ENCODE data around the gene CHIC2.
"Not testable (repeated sequence)": the region's sequence is repeated elsewhere in the genome, so short reads cannot be mapped to it uniquely, and the experiment has no call there.

CHIC2 gene

GRCh38 chr4:54056360-54056759 is 8.0 kb downstream of the CHIC2 start:
- peak in 1 of 2 donors; percentile 35 for DNase-seq

GRCh38 chr4:54055494-54055893 is 8.9 kb downstream of the CHIC2 start:
- DNase-seq: no peak

GRCh38 chr4:54054501-54054900 is 9.9 kb downstream of the CHIC2 start:
- DNase-seq: no peak

GRCh38 chr4:54053322-54053721 is 11.1 kb downstream of the CHIC2 start:
- not testable (repeated sequence) for DNase-seq

- no peak for DNase-seq
Observed at GRCh38 chr4:54050214-54050904, 14.0 kb downstream of the CHIC2 start.

GRCh38 chr4:54043630-54044029 is 20.8 kb downstream of the CHIC2 start:
- DNase-seq: not testable (repeated sequence)

GRCh38 chr4:54041933-54042332 is 22.5 kb downstream of the CHIC2 start:
- DNase-seq: no peak

- peak in 1 of 2 donors; percentile 14 for DNase-seq
Observed at GRCh38 chr4:54041100-54041499, 23.3 kb downstream of the CHIC2 start.

GRCh38 chr4:54038056-54038455 is 26.3 kb downstream of the CHIC2 start:
- no peak for DNase-seq

- no peak for DNase-seq
Observed at GRCh38 chr4:54036184-54036583, 28.2 kb downstream of the CHIC2 start.

GRCh38 chr4:54032558-54033135 is 31.8 kb downstream of the CHIC2 start:
- DNase-seq: no peak

- no peak for DNase-seq
Observed at GRCh38 chr4:54027311-54027710, 37.1 kb downstream of the CHIC2 start.

GRCh38 chr4:54025582-54025981 is 38.8 kb downstream of the CHIC2 start:
- no peak for DNase-seq

- not testable (repeated sequence) for DNase-seq
Observed at GRCh38 chr4:54023019-54023418, 41.4 kb downstream of the CHIC2 start.

- no peak for DNase-seq
Observed at GRCh38 chr4:54017974-54018373, 46.4 kb downstream of the CHIC2 start.

- DNase-seq: no peak
Observed at GRCh38 chr4:54017308-54017707, 47.1 kb downstream of the CHIC2 start.

- DNase-seq: no peak
Observed at GRCh38 chr4:54016504-54016903, 47.9 kb downstream of the CHIC2 start.

- no peak for DNase-seq
Observed at GRCh38 chr4:54015423-54016030, 48.9 kb downstream of the CHIC2 start.

GRCh38 chr4:54014666-54015160 is 49.7 kb downstream of the CHIC2 start:
- DNase-seq: no peak

GRCh38 chr4:54011201-54011600 is 53.2 kb downstream of the CHIC2 start:
- DNase-seq: no peak

- no peak for DNase-seq
Observed at GRCh38 chr4:54006755-54007154, 57.6 kb downstream of the CHIC2 start.

- no peak for DNase-seq
Observed at GRCh38 chr4:54005475-54005874, 58.9 kb downstream of the CHIC2 start.

- DNase-seq: no peak
Observed at GRCh38 chr4:54004463-54004862, 59.9 kb downstream of the CHIC2 start.

- no peak for DNase-seq
Observed at GRCh38 chr4:54001668-54002365, 62.6 kb downstream of the CHIC2 start.
